H4 (cell line): Measurements from ENCODE around the gene CCND3. TPM values are rescaled to one million over a fixed set of nuclear protein-coding genes. Genes with fewer than 3 reads are reported as not detected.

Experiments used
- DNase-seq: peaks from one replicate; pipeline ENCODE4 v3.0.0-alpha.2; 2015; ENCODE audit warnings: low spot score
- total RNA-seq: library from RNA; depleted of rRNA; stranded (reverse); fragments of >200 nt; shearing (Covaris generic); gene quantifications from 2 replicates; pipeline ENCODE4 v1.2.3, GENCODE V29; 2014; rRNA removed

Gene CCND3
- total RNA-seq, 1 experiment from 2014 or later: 51.3 TPM

DNA sequence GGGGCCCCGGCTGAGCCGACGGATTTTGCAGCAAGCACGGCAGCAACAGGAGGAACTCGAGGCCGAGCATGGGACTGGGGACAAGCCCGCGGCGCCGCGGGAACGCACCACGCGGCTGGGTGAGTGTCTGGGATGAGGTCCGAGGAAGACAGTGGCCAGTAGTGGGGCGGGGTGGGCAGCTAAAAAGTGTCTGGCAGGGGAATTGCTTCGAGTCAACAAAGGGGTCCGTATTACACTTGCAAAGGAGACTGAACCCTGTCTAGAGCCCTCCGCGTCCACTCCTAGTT lies 20.0 kb downstream of the CCND3 start:
- no peak for DNase-seq

GRCh38 chr6:41920921-41921711 lies 20.5 kb downstream of the CCND3 start, which contains the start of the genes BYSL and MED20:
Gene BYSL (plus strand): TSS chr6:41921499. CDS start chr6:41921563, 64 bp downstream.
Gene MED20 (minus strand): TSS chr6:41921139. CDS start chr6:41921018, 121 bp downstream.
- DNase-seq: peak; percentile 93

DNA sequence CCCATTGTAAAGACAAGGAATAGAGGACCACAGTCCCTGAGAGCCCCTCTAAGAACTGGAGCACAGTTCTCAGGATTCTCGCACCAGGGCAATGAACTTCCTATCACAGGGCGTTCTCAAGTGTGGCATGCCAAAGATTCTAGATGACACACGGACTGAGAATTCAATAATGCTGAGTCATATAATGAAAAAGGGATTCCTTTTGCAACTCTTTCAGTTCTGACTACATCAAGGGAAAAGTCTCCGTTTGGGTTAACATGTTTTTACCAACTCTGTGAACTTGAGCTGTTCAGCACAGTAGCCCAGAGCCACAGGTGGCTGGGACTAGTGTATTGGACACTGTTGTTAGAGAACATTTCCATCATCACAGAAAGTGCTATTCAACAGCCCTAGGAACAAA lies 24.1 kb downstream of the CCND3 start:
- DNase-seq: peak; percentile 83

- no peak for DNase-seq
Observed at GRCh38 chr6:41914869-41915530, 26.6 kb downstream of the CCND3 start.

DNA sequence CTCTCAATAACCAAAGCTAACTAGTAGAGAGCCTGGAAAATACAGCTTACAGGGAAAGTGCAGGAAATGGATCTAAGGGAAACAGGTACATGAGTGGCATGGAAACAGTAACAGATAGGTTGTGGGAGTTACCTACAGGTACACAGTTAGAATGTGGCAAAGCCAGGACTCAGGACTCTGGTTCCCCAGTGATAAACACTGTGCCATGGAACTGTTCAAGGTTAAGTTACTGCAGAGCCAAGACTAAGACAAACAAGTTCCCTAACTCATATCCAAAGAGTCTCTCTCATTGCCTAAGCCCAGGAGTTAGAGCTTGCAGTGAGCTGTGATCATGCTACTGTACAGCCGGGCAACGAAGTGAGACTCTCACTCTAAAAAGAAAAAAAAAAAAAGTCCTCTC lies 27.3 kb downstream of the CCND3 start:
- DNase-seq: no peak

DNA sequence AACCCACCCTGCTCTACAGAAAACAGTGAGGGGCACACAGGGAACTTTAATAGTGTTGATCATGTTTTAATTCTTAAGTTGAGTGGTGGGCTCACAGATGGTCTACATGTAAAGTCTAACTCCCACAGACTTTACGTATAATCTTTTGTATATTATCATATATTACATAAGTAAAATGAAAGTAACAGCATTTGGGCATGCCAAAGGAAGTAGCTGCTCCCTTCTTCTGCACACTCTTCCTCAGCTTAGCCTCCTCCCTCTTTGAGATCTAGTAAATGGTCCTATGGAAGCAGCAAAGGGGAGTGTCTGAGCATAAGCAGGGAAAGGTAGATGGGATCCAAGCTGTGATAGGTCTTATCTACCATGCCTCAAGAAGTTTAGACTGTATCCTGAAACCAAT lies 31.9 kb downstream of the CCND3 start:
- no peak for DNase-seq

DNA sequence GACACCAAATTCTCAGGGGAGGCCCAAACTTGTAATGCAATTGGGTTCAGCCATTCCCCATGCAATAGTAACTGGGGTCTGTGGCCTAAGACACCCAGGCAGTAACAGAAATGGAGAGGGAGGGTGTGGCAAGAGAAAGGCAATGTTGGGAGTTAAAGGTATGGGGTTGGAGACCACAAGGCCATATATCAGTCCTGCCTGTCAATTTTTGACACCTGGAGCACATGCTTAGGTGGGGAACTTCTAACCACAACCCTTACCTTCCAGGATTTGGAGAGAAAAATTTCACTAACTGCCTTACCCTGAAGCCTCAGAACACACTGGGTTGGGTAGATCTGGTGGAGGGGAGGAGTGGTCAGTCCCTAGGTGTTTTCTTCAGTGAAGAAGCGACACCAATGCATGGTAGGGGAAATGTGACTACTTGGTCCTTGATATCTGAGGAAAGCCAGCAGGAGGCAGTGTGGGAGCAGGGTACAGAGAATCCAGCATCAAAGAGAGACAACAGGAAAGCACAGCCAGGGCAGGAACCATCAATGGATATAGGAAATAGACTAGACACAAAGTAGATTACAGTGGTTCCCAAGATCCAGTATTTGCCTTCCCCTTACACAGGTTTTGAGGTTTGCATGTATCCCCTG lies 39.6 kb downstream of the CCND3 start:
- DNase-seq: peak; percentile 40

GRCh38 chr6:41900861-41901260 lies 40.7 kb downstream of the CCND3 start:
- DNase-seq: no peak

GRCh38 chr6:41896281-41896680 lies 45.3 kb downstream of the CCND3 start:
- DNase-seq: no peak

DNA sequence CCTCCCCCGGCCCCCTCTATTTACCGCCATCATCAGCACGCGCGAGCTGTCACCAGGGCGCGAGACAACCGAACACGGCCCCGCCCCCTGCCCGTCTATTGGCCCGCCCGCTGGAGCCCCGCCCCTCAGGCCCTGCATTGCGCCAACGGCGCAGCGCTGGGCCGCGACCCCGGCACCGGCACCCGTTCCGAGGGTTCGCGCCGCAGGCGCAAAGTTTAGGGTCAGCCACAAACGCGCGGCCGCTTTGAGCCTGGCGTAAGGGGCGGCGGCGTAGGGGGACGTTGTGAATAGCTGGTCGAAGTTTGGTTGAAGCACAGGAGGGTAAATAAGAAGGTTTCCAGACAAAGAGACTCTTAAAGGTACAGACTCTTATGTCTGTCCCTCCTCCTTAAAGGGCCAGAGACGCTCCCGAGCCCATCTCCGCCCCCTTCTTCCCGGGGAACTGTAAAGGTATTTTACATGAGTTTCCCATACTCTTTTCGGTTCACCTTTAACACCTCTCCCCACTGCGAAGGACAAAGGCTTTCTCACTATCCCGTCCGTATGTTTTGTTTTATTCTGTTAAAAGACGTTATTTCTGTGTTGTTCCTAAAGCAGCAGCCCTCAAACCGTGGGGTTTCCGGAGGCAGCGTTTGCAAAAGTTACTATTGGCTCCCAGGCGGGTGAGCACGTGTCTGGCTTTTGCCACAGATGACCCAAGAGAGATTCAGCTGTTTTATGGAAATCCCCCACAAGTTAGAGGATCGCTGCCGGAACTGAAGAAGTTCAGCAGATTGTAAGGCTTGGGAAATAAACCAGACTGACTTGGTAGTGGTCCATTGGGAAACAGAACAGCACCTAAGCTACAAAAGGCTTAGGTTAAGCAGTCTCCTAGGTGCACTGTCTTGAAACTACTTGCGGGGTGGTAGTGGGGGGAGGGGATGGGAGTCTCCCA lies 46.0 kb downstream of the CCND3 start, which contains the start of gene USP49:
TSS of gene USP49 (minus strand) at position 76 of the 934 bp plus-strand sequence. CDS start 88,392 bp downstream, outside the sequence.
- peak; percentile 81 for DNase-seq

GRCh38 chr6:41894366-41895299 lies 47.0 kb downstream of the CCND3 start:
- no peak for DNase-seq

- no peak for DNase-seq
Observed at GRCh38 chr6:41892921-41893564, 48.6 kb downstream of the CCND3 start.

DNA sequence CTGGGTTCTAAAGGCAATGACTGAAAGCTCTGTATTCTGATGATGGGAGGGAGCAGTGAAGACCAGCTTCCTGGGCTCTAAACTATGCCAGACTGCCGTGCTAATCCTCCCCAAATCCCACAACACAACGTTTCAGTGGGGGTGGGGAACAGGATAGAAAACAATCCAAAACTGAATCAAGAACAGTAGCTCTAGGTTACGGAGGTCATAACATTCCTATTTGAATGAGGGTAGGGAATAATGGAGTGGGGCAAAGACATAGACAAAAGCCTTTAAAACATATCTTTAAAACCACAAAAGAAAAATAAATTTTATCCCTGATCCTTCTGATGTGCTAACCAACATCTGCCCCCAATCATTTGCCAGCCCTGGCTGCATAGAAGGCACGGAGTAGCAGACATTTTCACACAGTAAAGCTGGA lies 54.3 kb downstream of the CCND3 start:
- DNase-seq: no peak

DNA sequence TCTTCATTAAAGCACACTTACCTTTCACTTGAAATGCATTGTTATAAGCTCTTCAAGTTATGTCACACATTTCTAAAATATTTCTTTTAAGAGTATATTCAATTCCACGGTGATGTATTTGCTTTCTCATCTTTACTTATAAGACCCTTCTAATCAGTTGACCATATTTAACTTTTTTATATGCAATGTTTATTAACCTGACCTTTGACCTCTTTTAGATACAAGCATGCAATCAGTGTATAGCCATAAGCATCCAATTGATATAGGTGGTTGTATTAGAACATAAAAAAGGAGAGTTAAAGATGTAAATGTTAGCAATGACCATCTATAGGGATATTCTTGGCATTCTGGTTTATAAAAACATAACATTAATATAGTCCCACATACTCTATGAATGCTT lies 55.7 kb downstream of the CCND3 start:
- DNase-seq: no peak

DNA sequence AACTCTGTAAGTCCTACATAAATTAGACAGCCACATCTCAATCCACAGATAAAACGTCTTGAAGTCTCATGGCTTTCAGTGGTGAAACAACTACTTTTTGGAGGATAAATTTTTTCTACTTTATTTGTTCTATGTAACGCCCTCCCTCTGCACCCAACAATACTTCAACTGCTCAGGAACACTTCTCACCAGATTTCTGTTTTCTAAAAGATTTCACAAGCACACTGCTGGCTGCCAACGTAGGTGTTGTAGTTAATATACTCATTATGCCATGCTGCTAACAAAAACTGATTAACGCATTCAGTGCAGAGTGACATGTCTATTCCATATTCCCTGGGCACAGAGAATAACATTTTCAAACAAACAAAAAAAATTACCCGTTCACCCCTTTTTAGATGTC lies 56.7 kb downstream of the CCND3 start:
- no peak for DNase-seq

Other genes with a start within 250 kb of the CCND3 start
- 1.6 and 9.2 TPM in 2 replicates for gene TFEB, start 206.2 kb downstream of the CCND3 start, total RNA-seq
- not detected in 2 replicates for gene PGC, start 194.4 kb downstream of the CCND3 start, total RNA-seq
- 0.66 and 1.1 TPM in 2 replicates for gene FRS3, start 161.9 kb downstream of the CCND3 start, total RNA-seq
- gene PRICKLE4, start 161.0 kb downstream of the CCND3 start, total RNA-seq: not detected in 2 replicates
- gene TOMM6, start 154.1 kb downstream of the CCND3 start, total RNA-seq: 222 and 348 TPM in 2 replicates
- 1.4 and 1.8 TPM in 2 replicates for gene USP49, start 46.4 kb downstream of the CCND3 start, total RNA-seq
- 49.4 and 51.8 TPM in 2 replicates for gene MED20, start 20.7 kb downstream of the CCND3 start, total RNA-seq
- gene BYSL, start 20.3 kb downstream of the CCND3 start, total RNA-seq: 25.0 and 27.8 TPM in 2 replicates
- gene TAF8, start 108.7 kb upstream of the CCND3 start, total RNA-seq: 27.8 and 30.4 TPM in 2 replicates
- not detected in 2 replicates for gene C6orf132, start 200.8 kb upstream of the CCND3 start, total RNA-seq
- gene GUCA1A, start 231.6 kb upstream of the CCND3 start, total RNA-seq: not detected in 2 replicates